ENCODE measurements around the gene SRSF5.
A peak's percentile ranks its signal among the peaks of the same experiment; 100 is the strongest.

The SRSF5 gene

GRCh38 chr14:69760810-69761209, 6.1 kb upstream of the SRSF5 start:
- Histone ChIP-seq H3K36me3 (replicated peaks; ENCODE audit: low read depth, low read length) (no peaks in the 10 kb centered on the region), H3K4me1 (ENCODE audit: low read length) (0 out of 2 replicates have a peak, but pooled peaks cover 2% of the 10 kb centered on the region), H3K4me3 (ENCODE audit: low read length) (no peak overlapping the region), H3K27ac (ENCODE audit: low read length) (no peak overlapping the region), H4K20me1 (ENCODE audit: insufficient read depth, low read length) (no peaks in the 10 kb centered on the region), H3K9me3 (ENCODE audit: insufficient read depth, low read length) (no peaks in the 10 kb centered on the region), H3K9ac (ENCODE audit: low read length) (no peak overlapping the region), H3K79me2 (ENCODE audit: low read length) (no peaks in the 10 kb centered on the region), H3K4me2 (ENCODE audit: low read length) (no peak overlapping the region), H2AFZ (ENCODE audit: low read depth, low read length) (no peak overlapping the region), H3K27me3 (ENCODE audit: low read depth, low read length) (no peaks in the 10 kb centered on the region)
- TF ChIP-seq, protein P1, sequence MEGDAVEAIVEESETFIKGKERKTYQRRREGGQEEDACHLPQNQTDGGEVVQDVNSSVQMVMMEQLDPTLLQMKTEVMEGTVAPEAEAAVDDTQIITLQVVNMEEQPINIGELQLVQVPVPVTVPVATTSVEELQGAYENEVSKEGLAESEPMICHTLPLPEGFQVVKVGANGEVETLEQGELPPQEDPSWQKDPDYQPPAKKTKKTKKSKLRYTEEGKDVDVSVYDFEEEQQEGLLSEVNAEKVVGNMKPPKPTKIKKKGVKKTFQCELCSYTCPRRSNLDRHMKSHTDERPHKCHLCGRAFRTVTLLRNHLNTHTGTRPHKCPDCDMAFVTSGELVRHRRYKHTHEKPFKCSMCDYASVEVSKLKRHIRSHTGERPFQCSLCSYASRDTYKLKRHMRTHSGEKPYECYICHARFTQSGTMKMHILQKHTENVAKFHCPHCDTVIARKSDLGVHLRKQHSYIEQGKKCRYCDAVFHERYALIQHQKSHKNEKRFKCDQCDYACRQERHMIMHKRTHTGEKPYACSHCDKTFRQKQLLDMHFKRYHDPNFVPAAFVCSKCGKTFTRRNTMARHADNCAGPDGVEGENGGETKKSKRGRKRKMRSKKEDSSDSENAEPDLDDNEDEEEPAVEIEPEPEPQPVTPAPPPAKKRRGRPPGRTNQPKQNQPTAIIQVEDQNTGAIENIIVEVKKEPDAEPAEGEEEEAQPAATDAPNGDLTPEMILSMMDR (IDR thresholded peaks at IDR 0.05; ENCODE audit: low read depth, low read length), result no peak
- no peak for TF ChIP-seq EZH2phosphoT487 (IDR thresholded peaks at IDR 0.05; ENCODE audit: low read depth)

- H3K4me3 ChIP-seq (ENCODE audit: low read length), result no peak overlapping the region
- peaks cover 12% of the 10 kb centered on the region for H4K20me1 ChIP-seq (ENCODE audit: insufficient read depth, low read length)
- no peak overlapping the region for H3K4me2 ChIP-seq (ENCODE audit: low read length)
- H3K79me2 ChIP-seq (ENCODE audit: low read length), result peaks cover 20% of the 10 kb centered on the region
- H3K9me3 ChIP-seq (ENCODE audit: insufficient read depth, low read length), result no peaks in the 10 kb centered on the region
- no peak for TF ChIP-seq EZH2phosphoT487 (IDR thresholded peaks at IDR 0.05; ENCODE audit: low read depth)
- TF ChIP-seq, protein P1 (IDR thresholded peaks at IDR 0.05; ENCODE audit: low read depth, low read length), result no peak
- H3K9ac ChIP-seq (ENCODE audit: low read length), result no peak overlapping the region
- H3K36me3 ChIP-seq (replicated peaks; ENCODE audit: low read depth, low read length), result peaks cover 12% of the 10 kb centered on the region
- H3K27me3 ChIP-seq (ENCODE audit: low read depth, low read length), result no peaks in the 10 kb centered on the region
- H2AFZ ChIP-seq (ENCODE audit: low read depth, low read length), result peak overlapping the region; percentile 63; the same call in 1 of the 2 replicates
- peaks cover 15% of the 10 kb centered on the region for H3K4me1 ChIP-seq (ENCODE audit: low read length)
- no peak overlapping the region for H3K27ac ChIP-seq (ENCODE audit: low read length)
Observed at GRCh38 chr14:69763761-69764510, 3.0 kb upstream of the SRSF5 start.

DNA sequence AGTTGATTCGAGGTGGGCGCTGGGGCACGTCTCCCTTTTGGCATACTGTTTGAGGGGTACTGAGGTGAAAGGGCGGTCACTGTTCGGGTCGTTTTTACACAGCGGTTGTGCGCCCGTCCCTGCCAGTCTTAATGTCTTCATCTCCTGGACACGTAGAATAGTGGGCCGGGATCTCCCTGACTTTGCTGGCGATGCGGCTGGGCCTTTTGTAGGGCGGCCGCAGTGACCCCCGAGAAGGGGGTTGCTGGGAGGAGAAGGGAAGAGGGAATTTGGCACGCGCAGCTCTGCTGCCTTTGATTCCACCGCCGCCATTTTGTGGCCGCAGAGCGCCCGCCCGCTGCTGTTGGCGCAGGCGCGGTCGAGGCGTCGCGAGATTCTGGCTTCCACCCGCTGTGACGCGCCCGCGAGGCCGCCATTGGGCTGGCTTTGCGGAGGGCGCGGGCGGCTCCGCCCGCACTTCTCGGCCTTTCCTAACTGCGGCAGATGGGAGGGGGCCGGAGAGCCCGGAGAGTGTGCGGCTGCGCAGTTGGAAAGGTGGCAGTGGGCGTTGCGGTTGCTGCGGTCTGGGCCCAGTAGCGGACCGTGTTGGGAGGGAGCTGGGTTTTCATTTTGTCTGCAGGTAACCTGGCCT, 542 bp downstream of the SRSF5 start:
- H3K79me2 ChIP-seq (ENCODE audit: low read length), result peaks cover 39% of the 10 kb centered on the region
- H2AFZ ChIP-seq (ENCODE audit: low read depth, low read length), result no peak overlapping the region
- H4K20me1 ChIP-seq (ENCODE audit: insufficient read depth, low read length), result peaks cover 14% of the 10 kb centered on the region
- no peaks in the 10 kb centered on the region for H3K9me3 ChIP-seq (ENCODE audit: insufficient read depth, low read length)
- no peaks in the 10 kb centered on the region for H3K27me3 ChIP-seq (ENCODE audit: low read depth, low read length)
- H3K4me3 ChIP-seq (ENCODE audit: low read length), result peak overlapping the region; percentile 90
- H3K4me1 ChIP-seq (ENCODE audit: low read length), result peaks cover 13% of the 10 kb centered on the region
- peak overlapping the region; percentile 83 for H3K27ac ChIP-seq (ENCODE audit: low read length)
- H3K9ac ChIP-seq (ENCODE audit: low read length), result peak overlapping the region; percentile 93
- peak overlapping the region; percentile 86 for H3K4me2 ChIP-seq (ENCODE audit: low read length)
- peaks cover 44% of the 10 kb centered on the region for H3K36me3 ChIP-seq (replicated peaks; ENCODE audit: low read depth, low read length)
- TF ChIP-seq, protein P1 (IDR thresholded peaks at IDR 0.05; ENCODE audit: low read depth, low read length), result no peak
- no peak for TF ChIP-seq EZH2phosphoT487 (IDR thresholded peaks at IDR 0.05; ENCODE audit: low read depth)

GRCh38 chr14:69768873-69769272, 1.9 kb downstream of the SRSF5 start:
- Histone ChIP-seq H3K36me3 (replicated peaks; ENCODE audit: low read depth, low read length) (peaks cover 57% of the 10 kb centered on the region), H4K20me1 (ENCODE audit: insufficient read depth, low read length) (peaks cover 14% of the 10 kb centered on the region), H3K4me1 (ENCODE audit: low read length) (peaks cover 13% of the 10 kb centered on the region), H3K79me2 (ENCODE audit: low read length) (peaks cover 42% of the 10 kb centered on the region), H3K4me3 (ENCODE audit: low read length) (peak overlapping the region; percentile 90; the same call in 1 of the 2 replicates), H3K4me2 (ENCODE audit: low read length) (peak overlapping the region; percentile 86; the same call in 1 of the 2 replicates), H2AFZ (ENCODE audit: low read depth, low read length) (no peak overlapping the region), H3K9me3 (ENCODE audit: insufficient read depth, low read length) (no peaks in the 10 kb centered on the region), H3K27ac (ENCODE audit: low read length) (no peak overlapping the region), H3K9ac (ENCODE audit: low read length) (no peak overlapping the region), H3K27me3 (ENCODE audit: low read depth, low read length) (no peaks in the 10 kb centered on the region)
- TF ChIP-seq, protein P1 (IDR thresholded peaks at IDR 0.05; ENCODE audit: low read depth, low read length), result no peak
- no peak for TF ChIP-seq EZH2phosphoT487 (IDR thresholded peaks at IDR 0.05; ENCODE audit: low read depth)
